ENCODE measurements around the gene BANP.
"Not testable (repeated sequence)": the region's sequence is repeated elsewhere in the genome, so short reads cannot be mapped to it uniquely, and the experiment has no call there.

DNA sequence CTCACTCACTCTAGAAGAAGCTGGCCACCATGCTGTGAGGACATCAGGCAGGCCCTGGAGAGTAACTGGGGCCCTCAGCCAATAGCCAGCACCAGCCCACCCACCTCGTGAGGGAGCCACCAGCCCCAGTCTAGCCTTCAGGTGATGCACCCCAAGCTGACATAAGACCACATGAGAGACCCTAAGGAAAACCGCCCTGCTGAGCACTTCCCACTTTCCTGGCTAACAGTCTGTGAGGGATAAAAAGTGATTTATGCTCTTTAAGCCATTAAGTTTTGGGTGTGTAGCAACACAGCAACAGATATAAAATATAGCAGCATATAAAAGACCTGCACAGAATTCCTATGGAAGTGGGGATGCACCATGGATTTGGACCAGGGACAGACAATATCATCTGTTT, 145.4 kb downstream of the BANP start:
- TF ChIP-seq, protein P1, sequence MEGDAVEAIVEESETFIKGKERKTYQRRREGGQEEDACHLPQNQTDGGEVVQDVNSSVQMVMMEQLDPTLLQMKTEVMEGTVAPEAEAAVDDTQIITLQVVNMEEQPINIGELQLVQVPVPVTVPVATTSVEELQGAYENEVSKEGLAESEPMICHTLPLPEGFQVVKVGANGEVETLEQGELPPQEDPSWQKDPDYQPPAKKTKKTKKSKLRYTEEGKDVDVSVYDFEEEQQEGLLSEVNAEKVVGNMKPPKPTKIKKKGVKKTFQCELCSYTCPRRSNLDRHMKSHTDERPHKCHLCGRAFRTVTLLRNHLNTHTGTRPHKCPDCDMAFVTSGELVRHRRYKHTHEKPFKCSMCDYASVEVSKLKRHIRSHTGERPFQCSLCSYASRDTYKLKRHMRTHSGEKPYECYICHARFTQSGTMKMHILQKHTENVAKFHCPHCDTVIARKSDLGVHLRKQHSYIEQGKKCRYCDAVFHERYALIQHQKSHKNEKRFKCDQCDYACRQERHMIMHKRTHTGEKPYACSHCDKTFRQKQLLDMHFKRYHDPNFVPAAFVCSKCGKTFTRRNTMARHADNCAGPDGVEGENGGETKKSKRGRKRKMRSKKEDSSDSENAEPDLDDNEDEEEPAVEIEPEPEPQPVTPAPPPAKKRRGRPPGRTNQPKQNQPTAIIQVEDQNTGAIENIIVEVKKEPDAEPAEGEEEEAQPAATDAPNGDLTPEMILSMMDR (IDR thresholded peaks at IDR 0.05) = not testable (repeated sequence)
- TF ChIP-seq POLR2A (IDR thresholded peaks at IDR 0.05) = not testable (repeated sequence)
